Heart left ventricle (tissue), 16 donors: ENCODE results near the gene RABL6. TPM values are rescaled to one million over a fixed set of nuclear protein-coding genes. Genes with fewer than 3 reads are reported as not detected.
"Not testable (repeated sequence)": the region's sequence is repeated elsewhere in the genome, so short reads cannot be mapped to it uniquely, and the experiment has no call there.

Experiments
- ATAC-seq, 4 donors: fragments of 200-7000 bp; cut with Tn5 transposase; one replicate each; pipeline ENCODE4 v1.9.1; 2020 to 2022; ENCODE audit warnings: moderate library complexity in 4 of 4, mild to moderate bottlenecking in 3 of 4, moderate number of reproducible peaks in 1 of 4
- DNase-seq, 5 donors: peaks; one replicate each; pipeline ENCODE4 v3.0.0-alpha.2; 2020
- H3K27ac ChIP-seq, 12 donors: fragments of 200-600 bp; sonication (generic) in 4 of 12; one replicate each; pipeline versions ENCODE4 v1.5.0 to v1.8.0; 2016 to 2022; ENCODE audit warnings: mild to moderate bottlenecking in 2 of 12
- H3K27me3 ChIP-seq, 9 donors: fragments of 200-600 bp; sonication (generic) in 2 of 9; one replicate each; pipeline versions ENCODE4 v1.5.1 to v1.8.0; 2016 to 2022; ENCODE audit warnings: mild to moderate bottlenecking in 3 of 9
- H3K36me3 ChIP-seq, 9 donors: fragments of 200-600 bp; sonication (generic) in 2 of 9; one replicate each; pipeline versions ENCODE4 v1.5.0 to v1.8.0; 2018 to 2022; ENCODE audit warnings: mild to moderate bottlenecking in 2 of 9
- H3K4me1 ChIP-seq, 12 donors: fragments of 200-600 bp; sonication (generic) in 4 of 12; one replicate each; pipeline versions ENCODE4 v1.5.0 to v1.8.0; 2016 to 2022; ENCODE audit warnings: mild to moderate bottlenecking in 3 of 12
- H3K4me3 ChIP-seq, 12 donors: fragments of 200-600 bp; sonication (generic) in 4 of 12; one replicate each; pipeline versions ENCODE4 v1.5.0 to v1.8.0; 2017 to 2022; ENCODE audit warnings: mild to moderate bottlenecking in 9 of 12, moderate library complexity in 4 of 12
- H3K9me3 ChIP-seq, 12 donors: fragments of 200-600 bp; sonication (generic) in 4 of 12; one replicate each; pipeline versions ENCODE4 v1.5.0 to v1.8.0; 2016 to 2022; ENCODE audit warnings: mild to moderate bottlenecking in 1 of 12
- CTCF ChIP-seq, 12 donors: fragments of 200-600 bp; sonication (generic) in 4 of 12; IDR thresholded peaks; one replicate each; pipeline versions ENCODE4 v1.5.0 to v1.8.0; 2018 to 2022; ENCODE audit warnings: antibody characterized with exemption in 12 of 12, mild to moderate bottlenecking in 5 of 12
- POLR2A ChIP-seq, 2 donors: fragments of 450-650 bp; IDR thresholded peaks; one replicate each; pipeline ENCODE4 v1.6.1; 2017; ENCODE audit warnings: antibody characterized with exemption in 2 of 2, mild to moderate bottlenecking in 2 of 2, moderate library complexity in 2 of 2
- WGBS, 4 donors: extraction: QIAGEN DNeasy Blood & Tissue Kit in 2 of 4; methylation state at CpG; one replicate each; pipeline versions ENCODE4 v1.1.5 to v1.1.7; 2013 to 2018; 5-methylcytosine and 5-hydroxymethylcytosine counted together
- intact Hi-C, 10 donors: fragments of 100-400 bp; cut with DNase I; formaldehyde crosslinking; loops; one replicate each; pipeline versions ENCODE4 v1.11.1 to v1.14.2; 2022
- polyA plus RNA-seq, 2 donors: library from polyadenylated mRNA; stranded (reverse); fragments of 200-250 nt; gene quantifications; one replicate each; pipeline ENCODE4 v1.2.3, GENCODE V29; 2013
- total RNA-seq, 9 donors: library from RNA; depleted of rRNA in 2 of 9; stranded (reverse); fragments of >200 nt in 2 of 9; fragmentation: NEBNext Ultra II Directional in 3 of 9; extraction: Animal tissue kit (Norgen Biotek cat#: 25700) in 3 of 9; gene quantifications; one replicate each; pipeline versions ENCODE4 v1.1.0 to v1.2.4, GENCODE V29; 2016 to 2023
- donor health status: ischemic (EF 13 %, LVEDD 7.1; RV severe dilation, severe dysfunction).
- donor health status: healthy with polysubstance abuse.
- donor health status: DM: no; HTN: yes; CAD: no.
- donor health status: DM: no; HTN: no; CAD: no.
- donor health status: ischemic (EF 25% LVEDD 6.9; RV normal size, moderate dysfunction).
- donor health status: ischemic (EF 25% LVEDD 5.7; RV mildly dilated, moderate dysfunction).
- donor health status: healthy.
- donor health status: DM: yes; HTN: yes; CAD: no.
- donor health status: ischemic (EF 35%, LVEDD 5.7; RV mildly dilated, moderate dysfunction).
- donor health status: nonischemic (EF 11% LVEDD 7.7; RV severe dilation, severe dysfunction).
- donor health status: DM: yes; HTN: yes; CAD: no.
- donor health status: PGD.
- donor health status: ischemic (EF 29% LVEDD 5.4; RV normal size, mild dysfunction).
- donor health status: nonischemic (EF 23%, LVEDD 6.1; RV moderate dilation, normal function).

Gene RABL6
- total and polyA plus RNA-seq, 11 donors, result 59.4 to 90.8 (median 71.6) TPM

GRCh38 chr9:136829981-136830885, 22.5 kb downstream of the RABL6 start:
- H3K4me3 ChIP-seq, result no peak overlapping the region
- peaks cover 0 to 81% (median 66%) of the 10 kb centered on the region in 9 donors for H3K36me3 ChIP-seq
- 80 to 90% (median 88%) methylated on average over 30 to 41 of the region's 41 CpGs for WGBS, 4 donors
- DNase-seq (peak in 3 of 5 donors; percentile 16 to 54 (median 49)), ATAC-seq (peak in 3 of 4 donors; percentile 14 to 34 (median 31))
- intact Hi-C loops, result loop anchor here in 1 of 10 donors (5.0 kb wide), 1 partner anchor 187 kb away; no protein-coding TSS in a partner anchor
- H3K9me3 ChIP-seq, result no peaks in the 10 kb centered on the region
- peaks cover 0 to 6% (median 0%) of the 10 kb centered on the region in 12 donors for H3K4me1 ChIP-seq
- no peak overlapping the region for H3K27ac ChIP-seq
- TF ChIP-seq CTCF (IDR thresholded peaks at IDR 0.05) (no peak), POLR2A (IDR thresholded peaks at IDR 0.05) (no peak)
- no peaks in the 10 kb centered on the region for H3K27me3 ChIP-seq

GRCh38 chr9:136831002-136831719, 23.4 kb downstream of the RABL6 start:
- DNase-seq, result peak in 2 of 5 donors; percentile 19 to 53
- intact Hi-C loops, result no loop called here
- no peak for ATAC-seq
- 88 to 93% (median 90%) methylated on average over 26 to 30 of the region's 30 CpGs for WGBS, 4 donors
- Histone ChIP-seq H3K4me1 (peaks cover 0 to 6% (median 0%) of the 10 kb centered on the region in 12 donors), H3K9me3 (no peaks in the 10 kb centered on the region), H3K27me3 (no peaks in the 10 kb centered on the region), H3K36me3 (peaks cover 0 to 80% (median 60%) of the 10 kb centered on the region in 9 donors), H3K4me3 (no peak overlapping the region), H3K27ac (no peak overlapping the region)
- TF ChIP-seq POLR2A (IDR thresholded peaks at IDR 0.05) (no peak), CTCF (IDR thresholded peaks at IDR 0.05) (no peak)

GRCh38 chr9:136831720-136832104, 24.0 kb downstream of the RABL6 start:
- Histone ChIP-seq H3K27ac (no peak overlapping the region), H3K36me3 (peaks cover 0 to 81% (median 55%) of the 10 kb centered on the region in 9 donors), H3K27me3 (no peaks in the 10 kb centered on the region), H3K9me3 (no peaks in the 10 kb centered on the region), H3K4me3 (no peak overlapping the region), H3K4me1 (peaks cover 0 to 6% (median 0%) of the 10 kb centered on the region in 12 donors)
- no peak for TF ChIP-seq POLR2A (IDR thresholded peaks at IDR 0.05)
- TF ChIP-seq CTCF (IDR thresholded peaks at IDR 0.05), result no peak
- 92 to 95% (median 93%) methylated on average over 22 to 23 of the region's 23 CpGs for WGBS, 4 donors
- DNase-seq (peak in 3 of 5 donors; percentile 15 to 56 (median 22)), ATAC-seq (no peak)
- intact Hi-C loops, result no loop called here

- Histone ChIP-seq H3K27ac (no peak overlapping the region), H3K9me3 (no peaks in the 10 kb centered on the region), H3K36me3 (peaks cover 0 to 80% (median 56%) of the 10 kb centered on the region in 9 donors), H3K4me1 (peaks cover 0 to 6% (median 0%) of the 10 kb centered on the region in 12 donors), H3K4me3 (no peak overlapping the region), H3K27me3 (no peaks in the 10 kb centered on the region)
- DNase-seq (no peak), ATAC-seq (no peak)
- 88 to 93% (median 93%) methylated on average over 9 of the region's 9 CpGs for WGBS, 4 donors
- TF ChIP-seq POLR2A (IDR thresholded peaks at IDR 0.05) (no peak), CTCF (IDR thresholded peaks at IDR 0.05) (no peak)
- intact Hi-C loops, result no loop called here
Observed at GRCh38 chr9:136832581-136832980, 24.8 kb downstream of the RABL6 start.

GRCh38 chr9:136833381-136834048, 25.8 kb downstream of the RABL6 start:
- H3K27me3 ChIP-seq, ATAC-seq, H3K4me3 ChIP-seq, H3K27ac ChIP-seq, H3K9me3 ChIP-seq, H3K4me1 ChIP-seq, intact Hi-C loops: not testable (repeated sequence)
- DNase-seq, result peak in 3 of 5 donors; percentile 19 to 36 (median 31)
- 74 to 91% (median 85%) methylated on average over 10 to 16 of the region's 16 CpGs for WGBS, 4 donors
- peaks cover 0 to 76% (median 49%) of the 10 kb centered on the region in 9 donors for H3K36me3 ChIP-seq
